HFF-Myc (cell line): Measurements from ENCODE around the gene SHB.

Experiments used
- DNase-seq: peaks from one replicate; pipeline ENCODE4 v3.0.0-alpha.2; 2011; ENCODE audit warnings: low read depth; ENCODE audit errors: extremely low read depth
- H3K4me3 ChIP-seq: replicated peaks from 2 replicates; pipeline ENCODE4 v1.5.1; 2011; ENCODE audit warnings: low read depth, mild to moderate bottlenecking, control low read depth, low read length
- CTCF ChIP-seq: IDR thresholded peaks from 2 replicates; pipeline ENCODE4 v1.5.1; 2012; ENCODE audit warnings: mild to moderate bottlenecking, low read depth, low read length, control low read depth; ENCODE audit errors: missing control alignments

Gene SHB

GRCh38 chr9:37990404-37991015 lies 78.5 kb downstream of the SHB start:
- no peak for DNase-seq
- no peak overlapping the region for H3K4me3 ChIP-seq
- no peak for TF ChIP-seq CTCF

GRCh38 chr9:37989701-37990100 lies 79.3 kb downstream of the SHB start:
- H3K4me3 ChIP-seq = no peak overlapping the region
- DNase-seq = no peak
- TF ChIP-seq CTCF = no peak

GRCh38 chr9:37988602-37989001 lies 80.4 kb downstream of the SHB start:
- TF ChIP-seq CTCF = no peak
- no peak overlapping the region for H3K4me3 ChIP-seq
- DNase-seq = no peak

- no peak for TF ChIP-seq CTCF
- no peak overlapping the region for H3K4me3 ChIP-seq
- no peak for DNase-seq
Measured at GRCh38 chr9:37988041-37988440, 81.0 kb downstream of the SHB start.

- no peak overlapping the region for H3K4me3 ChIP-seq
- no peak for DNase-seq
- no peak for TF ChIP-seq CTCF
Measured at GRCh38 chr9:37987467-37987981, 81.5 kb downstream of the SHB start.

- no peak for DNase-seq
- no peak overlapping the region for H3K4me3 ChIP-seq
- TF ChIP-seq CTCF = no peak
Measured at GRCh38 chr9:37986771-37987258, 82.2 kb downstream of the SHB start.

GRCh38 chr9:37986001-37986400 lies 83.0 kb downstream of the SHB start:
- TF ChIP-seq CTCF = no peak
- DNase-seq = no peak
- H3K4me3 ChIP-seq = no peak overlapping the region
